Endodermal cell (in vitro differentiated cells): Measurements from ENCODE around the gene FBXL17. TPM values are rescaled to one million over a fixed set of nuclear protein-coding genes. Genes with fewer than 3 reads are reported as not detected.

Source experiments
- DNase-seq: peaks from one replicate; pipeline ENCODE4 v3.0.0-alpha.2; 2017
- H3K27ac ChIP-seq: 2 replicates; pipeline ENCODE4 v1.5.1; 2013; ENCODE audit warnings: mild to moderate bottlenecking, low read depth, low read length, moderate library complexity
- H3K27me3 ChIP-seq: 2 replicates; pipeline ENCODE4 v1.6.1; 2013; ENCODE audit warnings: mild to moderate bottlenecking, low read length, moderate library complexity; ENCODE audit not compliant: insufficient read depth, control insufficient read depth, poor library complexity, severe bottlenecking
- H3K36me3 ChIP-seq: 2 replicates; pipeline ENCODE4 v1.7.0; 2013; ENCODE audit warnings: mild to moderate bottlenecking, low read length, moderate library complexity; ENCODE audit not compliant: control insufficient read depth, insufficient read depth
- H3K4me1 ChIP-seq: one replicate; pipeline ENCODE4 v1.7.0; 2013; ENCODE audit warnings: low read length; ENCODE audit not compliant: control insufficient read depth, insufficient read depth
- H3K4me3 ChIP-seq: 2 replicates; pipeline ENCODE4 v1.5.1; 2013; ENCODE audit warnings: mild to moderate bottlenecking, low read length, moderate library complexity
- H3K9ac ChIP-seq: 2 replicates; pipeline ENCODE4 v1.6.1; 2013; ENCODE audit warnings: mild to moderate bottlenecking, low read length, moderate library complexity; ENCODE audit not compliant: poor library complexity, severe bottlenecking; ENCODE audit errors: extremely low read depth
- H3K9me3 ChIP-seq: 2 replicates; pipeline ENCODE4 v1.6.1; 2013; ENCODE audit warnings: mild to moderate bottlenecking, low read length, moderate library complexity; ENCODE audit not compliant: control insufficient read depth
- H3K27ac Mint-ChIP-seq: 2 replicates; pipeline ENCODE4 v1.8.0; 2020; ENCODE audit warnings: mixed read lengths
- H3K27me3 Mint-ChIP-seq: 2 replicates; pipeline ENCODE4 v1.8.0; 2021; ENCODE audit warnings: mild to moderate bottlenecking, mixed read lengths; ENCODE audit not compliant: insufficient read depth
- H3K36me3 Mint-ChIP-seq: 2 replicates; pipeline ENCODE4 v1.8.0; 2020; ENCODE audit warnings: low read depth, mixed read lengths
- H3K4me1 Mint-ChIP-seq: 2 replicates; pipeline ENCODE4 v1.8.0; 2020; ENCODE audit warnings: mixed read lengths
- H3K4me3 Mint-ChIP-seq: 2 replicates; pipeline ENCODE4 v1.8.0; 2020; ENCODE audit warnings: mild to moderate bottlenecking, moderate library complexity, mixed read lengths
- H3K9me3 Mint-ChIP-seq: 2 replicates; pipeline ENCODE4 v1.8.0; 2020; ENCODE audit warnings: mild to moderate bottlenecking, mixed read lengths
- WGBS, 2 experiments: methylation state at CpG; one replicate each; pipeline versions ENCODE4 v1.1.5 to v1.1.7; 2013; ENCODE audit warnings: missing lambda C conversion rate in 2 of 2, mixed read lengths in 1 of 2; ENCODE audit not compliant: insufficient coverage in 1 of 2, insufficient read length in 1 of 2; 5-methylcytosine and 5-hydroxymethylcytosine counted together
- total RNA-seq, 2 donors: library from RNA; stranded (reverse); fragmentation: NEBNext Ultra II Directional in 1 of 2; extraction: Animal tissue kit (Norgen Biotek cat#: 25700) in 1 of 2; gene quantifications; 2 replicates in 1 of 2; 3 replicates in 1 of 2; pipeline ENCODE4 v1.2.1, GENCODE V29; 2021
- TF ChIP-seq, protein P1 (sequence below): fragments of 200-600 bp; sonication (generic); conservative IDR thresholded peaks from 2 replicates; pipeline ENCODE4 v1.5.0; 2021; ENCODE audit warnings: antibody characterized with exemption, mild to moderate bottlenecking

FBXL17 gene
- total RNA-seq, 2 donors from 2014 or later = 7.4 to 8.6 TPM

DNA sequence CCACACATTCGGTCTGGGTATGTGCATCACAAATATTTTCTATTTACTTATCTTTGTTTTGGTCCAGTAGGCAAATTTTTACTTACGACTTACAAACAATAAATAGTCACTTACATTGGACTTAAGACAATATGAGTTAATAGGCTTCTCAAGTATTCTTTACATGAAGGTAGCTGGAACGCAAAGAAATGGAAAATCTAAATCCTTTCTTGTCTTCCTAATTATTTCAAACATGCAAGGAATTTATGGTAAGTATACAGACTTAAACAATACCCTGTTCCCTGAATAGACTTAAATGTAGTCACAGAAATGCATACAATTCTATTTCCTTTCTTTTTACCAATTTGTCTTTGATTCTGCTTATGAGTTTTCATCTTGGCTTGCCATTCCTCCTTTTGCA, 448.6 kb downstream of the FBXL17 start:
- no peak overlapping the region for H3K4me3 ChIP-seq
- no peaks in the 10 kb centered on the region for H3K27me3 ChIP-seq
- Mint-ChIP-seq H3K36me3 (no peaks in the 10 kb centered on the region), H3K4me3 (no peak overlapping the region), H3K9me3 (no peaks in the 10 kb centered on the region), H3K27ac (peak overlapping the region; percentile 27), H3K4me1 (peaks cover 31% of the 10 kb centered on the region), H3K27me3 (no peaks in the 10 kb centered on the region)
- H3K27ac ChIP-seq = no peak overlapping the region
- H3K9ac ChIP-seq = no peak overlapping the region
- no peaks in the 10 kb centered on the region for H3K9me3 ChIP-seq
- TF ChIP-seq, protein P1, sequence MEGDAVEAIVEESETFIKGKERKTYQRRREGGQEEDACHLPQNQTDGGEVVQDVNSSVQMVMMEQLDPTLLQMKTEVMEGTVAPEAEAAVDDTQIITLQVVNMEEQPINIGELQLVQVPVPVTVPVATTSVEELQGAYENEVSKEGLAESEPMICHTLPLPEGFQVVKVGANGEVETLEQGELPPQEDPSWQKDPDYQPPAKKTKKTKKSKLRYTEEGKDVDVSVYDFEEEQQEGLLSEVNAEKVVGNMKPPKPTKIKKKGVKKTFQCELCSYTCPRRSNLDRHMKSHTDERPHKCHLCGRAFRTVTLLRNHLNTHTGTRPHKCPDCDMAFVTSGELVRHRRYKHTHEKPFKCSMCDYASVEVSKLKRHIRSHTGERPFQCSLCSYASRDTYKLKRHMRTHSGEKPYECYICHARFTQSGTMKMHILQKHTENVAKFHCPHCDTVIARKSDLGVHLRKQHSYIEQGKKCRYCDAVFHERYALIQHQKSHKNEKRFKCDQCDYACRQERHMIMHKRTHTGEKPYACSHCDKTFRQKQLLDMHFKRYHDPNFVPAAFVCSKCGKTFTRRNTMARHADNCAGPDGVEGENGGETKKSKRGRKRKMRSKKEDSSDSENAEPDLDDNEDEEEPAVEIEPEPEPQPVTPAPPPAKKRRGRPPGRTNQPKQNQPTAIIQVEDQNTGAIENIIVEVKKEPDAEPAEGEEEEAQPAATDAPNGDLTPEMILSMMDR = no peak
- no peaks in the 10 kb centered on the region for H3K36me3 ChIP-seq
- no peak for DNase-seq
- H3K4me1 ChIP-seq = no peaks in the 10 kb centered on the region
- 70% methylated on average over 3 of the region's 3 CpGs; no CpG with 5 or more reads in 1 of the 2 experiments for WGBS, 2 experiments

DNA sequence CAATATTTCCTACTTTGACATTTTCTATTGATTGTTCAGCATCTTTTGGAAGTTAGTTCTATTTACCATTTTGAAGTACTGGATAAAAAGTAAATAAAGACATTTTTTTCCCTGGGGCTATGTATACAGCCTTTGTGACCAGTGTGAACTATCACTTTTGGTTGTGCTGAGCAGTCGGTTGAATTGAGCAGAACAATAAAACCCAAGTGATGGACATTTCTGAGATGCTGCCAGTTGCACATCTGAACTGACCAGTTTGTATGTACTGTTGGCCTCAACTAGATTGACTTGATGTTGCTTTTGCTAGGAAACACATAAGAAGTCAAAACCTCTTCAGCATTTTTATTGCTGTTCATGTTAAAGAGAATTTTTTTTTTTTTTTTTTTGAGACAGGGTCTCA, 451.0 kb downstream of the FBXL17 start:
- H3K4me1 ChIP-seq = no peaks in the 10 kb centered on the region

DNA sequence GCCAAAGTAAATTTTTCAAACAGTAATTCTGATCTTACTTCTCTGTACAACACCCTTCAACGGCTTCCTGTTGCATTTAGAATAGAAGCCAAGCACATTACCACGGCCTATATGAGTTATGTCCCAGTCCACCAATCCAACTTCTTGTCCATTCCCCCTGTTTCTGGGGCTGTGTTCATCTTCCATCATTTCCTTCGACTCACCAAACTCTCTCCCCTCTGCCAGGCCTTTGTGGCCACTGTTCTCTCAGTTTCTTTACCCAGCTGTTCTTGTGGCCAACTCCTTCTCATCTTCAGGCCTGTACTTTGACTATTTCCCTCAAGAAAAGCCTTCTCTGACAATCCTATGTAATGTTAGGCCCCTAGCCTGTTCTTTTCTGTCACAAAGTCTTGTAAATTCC, 451.8 kb downstream of the FBXL17 start:
- no peaks in the 10 kb centered on the region for H3K4me1 ChIP-seq
- H3K36me3 ChIP-seq = no peaks in the 10 kb centered on the region
- no peak overlapping the region for H3K4me3 ChIP-seq
- TF ChIP-seq, protein P1 = no peak
- Mint-ChIP-seq H3K4me1 (peaks cover 12% of the 10 kb centered on the region), H3K27me3 (no peaks in the 10 kb centered on the region), H3K4me3 (no peak overlapping the region), H3K9me3 (no peaks in the 10 kb centered on the region), H3K27ac (no peak overlapping the region), H3K36me3 (no peaks in the 10 kb centered on the region)
- H3K9ac ChIP-seq = no peak overlapping the region
- H3K9me3 ChIP-seq = no peaks in the 10 kb centered on the region
- H3K27ac ChIP-seq = no peak overlapping the region
- whole genome bisulfite sequencing, 2 experiments = 82 to 90% methylated on average over 3 of the region's 3 CpGs
- no peaks in the 10 kb centered on the region for H3K27me3 ChIP-seq
- DNase-seq = no peak

More for the DNA sequence above, 451.0 kb downstream of the FBXL17 start:
- no peak overlapping the region for H3K27ac ChIP-seq
- H3K36me3 ChIP-seq = no peaks in the 10 kb centered on the region
- H3K27me3 ChIP-seq = no peaks in the 10 kb centered on the region
- Mint-ChIP-seq H3K27me3 (no peaks in the 10 kb centered on the region), H3K4me1 (peaks cover 15% of the 10 kb centered on the region), H3K27ac (no peak overlapping the region), H3K4me3 (no peak overlapping the region), H3K9me3 (no peaks in the 10 kb centered on the region), H3K36me3 (no peaks in the 10 kb centered on the region)
- TF ChIP-seq, protein P1 = no peak
- no peaks in the 10 kb centered on the region for H3K9me3 ChIP-seq
- H3K4me3 ChIP-seq = no peak overlapping the region
- no peak overlapping the region for H3K9ac ChIP-seq
- 83 to 96% methylated on average over 1 of the region's 1 CpG for WGBS, 2 experiments
- DNase-seq = no peak
